HepG2 (cell line): ENCODE data around the gene SLC4A8. TPM values are rescaled to one million over a fixed set of nuclear protein-coding genes. Genes with fewer than 3 reads are reported as not detected.

ENCODE experiments used
- ARID5B ChIP-seq: IDR thresholded peaks from 2 replicates; pipeline ENCODE4 v1.4.0; 2020; ENCODE audit warnings: mild to moderate bottlenecking, missing genetic modification reagents
- HES4 ChIP-seq: sonication (generic); formaldehyde crosslinking; IDR thresholded peaks from 2 replicates; pipeline ENCODE4 v1.9.0; 2021; ENCODE audit warnings: mild to moderate bottlenecking, missing genetic modification reagents, borderline replicate concordance
- KAT8 ChIP-seq: IDR thresholded peaks from 2 replicates; pipeline ENCODE4 v1.6.1; 2016; ENCODE audit warnings: missing genetic modification reagents, missing compliant biosample characterization
- MIER2 ChIP-seq: IDR thresholded peaks from 2 replicates; pipeline ENCODE4 v1.6.1; 2016; ENCODE audit warnings: missing biosample characterization, missing genetic modification reagents
- ZBTB10 ChIP-seq: sonication (generic); formaldehyde crosslinking; IDR thresholded peaks from 2 replicates; pipeline ENCODE4 v1.4.0; 2020; ENCODE audit warnings: missing genetic modification reagents, borderline replicate concordance
- ZFX ChIP-seq: sonication (generic); formaldehyde crosslinking; IDR thresholded peaks from 2 replicates; pipeline ENCODE4 v1.4.0; 2020; ENCODE audit warnings: mild to moderate bottlenecking, low read depth, missing genetic modification reagents, moderate library complexity
- ZNF253 ChIP-seq: sonication (generic); formaldehyde crosslinking; IDR thresholded peaks from 2 replicates; pipeline ENCODE4 v1.8.0; 2022; ENCODE audit warnings: mild to moderate bottlenecking, missing genetic modification reagents, borderline replicate concordance
- polyA plus RNA-seq, 8 experiments: library from polyadenylated mRNA; depleted of rRNA in 3 of 8; stranded (reverse) in 7 of 8; unstranded in 1 of 8; fragments of >200 nt; fragmentation: Illumina TruSeq in 4 of 8; extraction: Trizol in 4 of 8; gene quantifications; 2 replicates each; pipeline versions ENCODE4 v1.2.1 to v1.2.3, GENCODE V29; 2011 to 2016; ENCODE audit warnings: low read depth in 4 of 8, missing spikeins in 1 of 8, mixed read lengths in 1 of 8; ENCODE audit not compliant: insufficient read depth in 1 of 8
- total RNA-seq, 5 experiments: library from RNA; depleted of rRNA; stranded (reverse); fragments of >200 nt; fragmentation: Illumina TruSeq; extraction: Trizol; gene quantifications; 2 replicates each; pipeline ENCODE4 v1.2.3, GENCODE V29; 2016; ENCODE audit warnings: low read depth in 1 of 5

SLC4A8 gene
- total and polyA plus RNA-seq, 2 of the 13 experiments (the other 11 are each of a cell fraction or from before 2014, with no cell fraction given) = under 0.01 to 0.07 TPM

DNA sequence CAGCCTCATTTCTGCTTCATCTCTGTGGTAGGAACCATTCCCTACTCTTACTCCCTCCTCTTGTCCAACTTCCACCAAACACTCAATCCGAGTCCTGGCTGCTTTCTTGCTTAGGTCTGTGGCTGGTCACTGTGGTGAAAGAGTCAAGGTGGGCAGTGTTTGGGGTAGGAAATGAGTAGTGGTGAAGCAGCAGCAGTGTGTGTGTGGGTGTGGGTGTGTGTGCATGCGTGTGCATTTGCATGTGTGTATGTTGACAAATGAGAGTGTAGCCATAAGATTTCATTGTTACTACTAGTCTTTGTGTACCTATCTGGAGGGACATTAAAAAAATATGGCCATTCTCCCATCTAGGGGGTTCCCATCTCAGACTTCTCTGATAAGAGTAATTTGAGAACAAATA, 87.8 kb downstream of the SLC4A8 start (continued):
- no peak for TF ChIP-seq ARID5B (CRISPR knock-in tag)
- TF ChIP-seq ZFX = no peak
- no peak for TF ChIP-seq HES4 (CRISPR knock-in tag)
- TF ChIP-seq MIER2 (CRISPR knock-in tag) = no peak
- TF ChIP-seq ZNF253 (CRISPR knock-in tag) = no peak
- TF ChIP-seq KAT8 (CRISPR knock-in tag) = no peak
- no peak for TF ChIP-seq ZBTB10 (CRISPR knock-in tag)
